Common myeloid progenitor, CD34-positive (primary cell): ENCODE measurements around the gene ZNF438.
"Not testable (repeated sequence)": the region's sequence is repeated elsewhere in the genome, so short reads cannot be mapped to it uniquely, and the experiment has no call there.

Experiments used
- CTCF ChIA-PET: fragments of 350-600 bp; sonication (Branson Sonifier 250); formaldehyde crosslinking; loops from one replicate; lab custom pipeline; 2021; ENCODE audit warnings: antibody characterized with exemption; lab: Charles Lee
- POLR2A ChIA-PET: fragments of 350-600 bp; sonication (Branson Sonifier 250); formaldehyde crosslinking; loops from one replicate; lab custom pipeline; 2021; ENCODE audit warnings: antibody characterized with exemption; lab: Charles Lee
- DNase-seq, 3 donors: peaks; one replicate each; pipeline versions ENCODE4 v3.0.0 to v3.0.0-alpha.2; 2013
- H3K27ac ChIP-seq, 2 experiments: 1 replicate in 1 of 2; 2 replicates in 1 of 2; pipeline ENCODE4 v1.7.0; 2013; ENCODE audit warnings: inconsistent platforms in 2 of 2, low read length in 2 of 2, mild to moderate bottlenecking in 2 of 2, low read depth in 1 of 2, moderate library complexity in 1 of 2; ENCODE audit not compliant: severe bottlenecking in 2 of 2, insufficient read depth in 1 of 2, poor library complexity in 1 of 2
- H3K27me3 ChIP-seq, 5 experiments: replicated peaks in 2 of 5; 1 replicate in 3 of 5; 2 replicates in 2 of 5; pipeline versions ENCODE4 v1.6.1 to v1.7.0; 2013; ENCODE audit warnings: low read length in 4 of 5, mild to moderate bottlenecking in 2 of 5, moderate library complexity in 2 of 5, inconsistent platforms in 1 of 5; ENCODE audit not compliant: insufficient read depth in 5 of 5, control insufficient read depth in 4 of 5
- H3K36me3 ChIP-seq, 4 experiments: 1 replicate in 2 of 4; 2 replicates in 2 of 4; pipeline versions ENCODE4 v1.6.1 to v1.7.0; 2013; ENCODE audit warnings: low read length in 3 of 4, control low read depth in 1 of 4, mild to moderate bottlenecking in 1 of 4; ENCODE audit not compliant: control insufficient read depth in 4 of 4, insufficient read depth in 4 of 4
- H3K4me1 ChIP-seq, 4 experiments: 1 replicate in 3 of 4; 2 replicates in 1 of 4; pipeline versions ENCODE4 v1.6.1 to v1.7.1; 2013; ENCODE audit warnings: low read length in 3 of 4, mild to moderate bottlenecking in 3 of 4, control low read depth in 1 of 4, inconsistent platforms in 1 of 4, moderate library complexity in 1 of 4; ENCODE audit not compliant: control insufficient read depth in 4 of 4, insufficient read depth in 4 of 4; ENCODE audit errors: control extremely low read depth in 1 of 4
- H3K4me3 ChIP-seq, 7 experiments: 1 replicate in 4 of 7; 2 replicates in 3 of 7; pipeline versions ENCODE4 v1.5.1 to v1.7.0; 2013; ENCODE audit warnings: mild to moderate bottlenecking in 7 of 7, low read length in 6 of 7, moderate library complexity in 6 of 7, inconsistent platforms in 2 of 7, low read depth in 2 of 7, control low read depth in 1 of 7; ENCODE audit not compliant: insufficient read depth in 4 of 7, control insufficient read depth in 1 of 7; ENCODE audit errors: extremely low read depth in 1 of 7
- H3K9me3 ChIP-seq, 5 experiments: 1 replicate in 4 of 5; 2 replicates in 1 of 5; pipeline versions ENCODE4 v1.6.1 to v1.7.1; 2013; ENCODE audit warnings: low read length in 4 of 5, mild to moderate bottlenecking in 2 of 5, inconsistent platforms in 1 of 5, low read depth in 1 of 5, moderate library complexity in 1 of 5; ENCODE audit not compliant: control insufficient read depth in 4 of 5, insufficient read depth in 2 of 5; ENCODE audit errors: control extremely low read depth in 1 of 5
- WGBS: methylation state at CpG from one replicate; pipeline ENCODE4 v1.1.5; 2013; ENCODE audit not compliant: insufficient coverage; 5-methylcytosine and 5-hydroxymethylcytosine counted together

The ZNF438 gene

GRCh38 chr10:30800368-30800767 is 231.3 kb downstream of the ZNF438 start:
- Histone ChIP-seq H3K4me1 (no peaks in the 10 kb centered on the region), H3K36me3 (no peaks in the 10 kb centered on the region), H3K27ac (no peak overlapping the region), H3K9me3 (peaks cover 0 to 2% (median 0%) of the 10 kb centered on the region in 5 experiments), H3K4me3 (no peak overlapping the region), H3K27me3 (no peaks in the 10 kb centered on the region)
- WGBS = 87% methylated on average over 2 of the region's 2 CpGs
- ChIA-PET CTCF (no interaction called here), POLR2A (no interaction called here)
- DNase-seq = no peak

- WGBS = 94% methylated on average over 12 of the region's 14 CpGs
- CTCF ChIA-PET = interaction anchor here (0.5 to 1.4 kb wide), 4 partner anchors 12 to 233 kb away, joined by 3 to 4 read pairs (median 3); partner anchors contain the start of gene ZNF438
- H3K4me3 ChIP-seq = no peak overlapping the region
Observed at GRCh38 chr10:30798646-30799185, 232.9 kb downstream of the ZNF438 start.

GRCh38 chr10:30795024-30795423 is 236.6 kb downstream of the ZNF438 start:
- H3K36me3 ChIP-seq, DNase-seq, POLR2A ChIA-PET, H3K27ac ChIP-seq, H3K4me1 ChIP-seq, H3K27me3 ChIP-seq, H3K4me3 ChIP-seq: not testable (repeated sequence)
- CTCF ChIA-PET = interaction anchor here (1.6 kb wide), 1 partner anchor 12 kb away, joined by 4 read pairs; no protein-coding TSS in a partner anchor
- peaks cover 0 to 17% (median 7%) of the 10 kb centered on the region in 5 experiments for H3K9me3 ChIP-seq
- 100% methylated on average over 1 of the region's 4 CpGs for WGBS

More at GRCh38 chr10:30798646-30799185, 232.9 kb downstream of the ZNF438 start:
- DNase-seq = no peak
- Histone ChIP-seq H3K27me3 (no peaks in the 10 kb centered on the region), H3K36me3 (no peaks in the 10 kb centered on the region), H3K4me1 (no peaks in the 10 kb centered on the region), H3K27ac (no peak overlapping the region), H3K9me3 (peaks cover 0 to 6% (median under 1%) of the 10 kb centered on the region in 5 experiments)
- POLR2A ChIA-PET = no interaction called here
